Left kidney (tissue), 8 donors: ENCODE measurements around the gene SMCHD1. TPM values are rescaled to one million over a fixed set of nuclear protein-coding genes. Genes with fewer than 3 reads are reported as not detected.

Experiments used
- DNase-seq: peaks from one replicate; pipeline ENCODE4 v3.0.0-alpha.2; 2013
- long read RNA-seq, 8 donors: transcript quantifications; one replicate each; lab custom pipeline, GENCODE V29; 2026
- polyA plus RNA-seq: library from polyadenylated mRNA; unstranded; fragments of 120-200 nt; gene quantifications from one replicate; pipeline ENCODE4 v1.2.1, GENCODE V29; 2013; ENCODE audit not compliant: insufficient read length

SMCHD1 gene
- 90.7 TPM for polyA plus RNA-seq
- long read RNA-seq, donor 1, partial matches to known transcripts, result 25 of 25 reads
- long read RNA-seq, donor 1, other reads (novel, unspliced or antisense), result 0 of 25 reads
- long read RNA-seq, donor 2, partial matches to known transcripts, result 16 of 16 reads
- long read RNA-seq, donor 2, other reads (novel, unspliced or antisense), result 0 of 16 reads
- long read RNA-seq, donor 3, partial matches to known transcripts, result 32 of 32 reads
- long read RNA-seq, donor 3, other reads (novel, unspliced or antisense), result 0 of 32 reads
- long read RNA-seq, donor 4, result 0 reads
- long read RNA-seq, donor 5, partial matches to known transcripts, result 28 of 29 reads
- long read RNA-seq, donor 5, other reads (novel, unspliced or antisense), result 0 of 29 reads
- long read RNA-seq, donor 6, partial matches to known transcripts, result 7 of 7 reads
- long read RNA-seq, donor 6, other reads (novel, unspliced or antisense), result 0 of 7 reads
- long read RNA-seq, donor 7, full-length matches to known transcripts, result 2 of 23 reads
- long read RNA-seq, donor 7, partial matches to known transcripts, result 21 of 23 reads
- long read RNA-seq, donor 7, other reads (novel, unspliced or antisense), result 0 of 23 reads
- long read RNA-seq, donor 8, full-length matches to known transcripts, result 3 of 3 reads
- long read RNA-seq, donor 8, partial matches to known transcripts, result 0 of 3 reads
- long read RNA-seq, donor 8, other reads (novel, unspliced or antisense), result 0 of 3 reads

DNA sequence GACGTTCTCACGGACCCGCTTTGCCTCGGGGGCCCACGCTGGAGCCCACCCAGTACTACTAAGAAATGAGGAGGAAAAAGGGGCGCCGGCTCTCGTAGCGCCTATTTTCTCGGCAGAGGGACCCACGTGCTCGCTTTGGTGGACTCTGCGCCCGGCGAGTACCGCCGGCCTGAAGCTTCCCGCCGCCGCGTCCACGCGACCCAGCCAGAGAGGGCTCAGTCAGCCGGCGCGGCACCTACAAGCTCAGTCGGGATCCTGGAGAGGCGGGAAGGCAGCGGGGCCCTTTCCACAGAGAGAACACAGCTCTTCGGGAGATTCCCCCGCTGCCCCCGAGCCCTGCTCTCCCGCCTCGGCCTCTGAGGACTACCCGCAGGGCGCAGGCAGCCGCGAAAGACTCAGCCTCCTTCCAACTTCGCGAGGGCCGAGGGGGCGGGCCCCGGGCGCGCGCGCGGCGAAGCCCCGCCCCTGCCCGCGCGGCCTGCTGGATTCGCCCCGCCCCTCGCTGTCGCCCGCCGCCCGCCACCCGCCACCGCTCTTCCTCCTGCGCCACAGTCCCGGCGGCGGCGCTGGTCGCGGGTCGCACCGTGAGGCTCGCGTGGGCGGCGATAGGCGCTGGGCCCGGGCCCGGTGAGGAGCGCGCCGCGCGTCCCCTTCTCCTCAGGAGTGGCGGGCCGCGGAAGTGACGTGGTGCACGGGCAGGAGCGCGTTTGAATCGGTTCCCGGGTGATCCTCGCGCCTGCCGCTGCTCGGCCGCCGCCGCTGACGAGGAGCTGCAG lies at the start of gene SMCHD1:
Gene SMCHD1 (plus strand): TSS at position 549 of the 776 bp plus-strand sequence. CDS start 350 bp downstream, outside the sequence.
- DNase-seq, result peak; percentile 75

DNA sequence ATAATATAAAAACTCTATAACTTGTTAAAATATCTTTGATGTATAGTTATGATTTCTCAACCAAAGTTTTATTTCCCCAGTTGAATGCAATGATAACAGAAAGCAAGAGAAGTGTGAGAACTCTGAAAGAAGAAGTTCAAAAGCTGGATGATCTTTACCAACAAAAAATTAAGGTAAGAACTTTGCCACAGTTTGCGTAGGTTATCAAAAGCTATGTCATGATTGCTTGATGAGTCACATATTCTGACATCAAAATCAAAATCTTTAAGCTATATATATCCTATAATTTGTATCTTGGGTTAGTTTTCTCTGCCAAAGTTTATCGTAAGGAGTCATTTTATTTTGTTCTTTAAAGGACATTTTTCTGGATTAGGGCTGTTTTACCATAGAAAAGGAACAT lies 49.2 kb upstream of the SMCHD1 start:
- no peak for DNase-seq

DNA sequence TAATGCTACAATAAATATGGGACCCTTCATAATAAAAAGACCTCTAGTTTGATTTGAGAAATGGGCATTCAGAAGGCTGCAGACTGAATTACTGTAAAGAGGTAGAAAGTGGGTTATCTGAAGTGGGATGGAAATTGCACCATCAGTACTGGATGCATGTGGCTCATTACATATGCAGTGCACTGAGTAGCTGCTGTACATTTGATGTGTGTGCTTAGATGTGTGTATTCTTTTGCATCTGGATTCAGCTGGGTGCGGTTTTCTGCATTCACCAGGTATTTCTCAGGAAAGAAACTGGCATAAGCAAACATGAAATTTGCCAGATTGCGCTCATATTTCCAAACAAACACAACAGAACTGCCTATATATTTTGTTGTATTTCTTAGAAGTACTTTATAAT lies 45.9 kb upstream of the SMCHD1 start:
- no peak for DNase-seq

DNA sequence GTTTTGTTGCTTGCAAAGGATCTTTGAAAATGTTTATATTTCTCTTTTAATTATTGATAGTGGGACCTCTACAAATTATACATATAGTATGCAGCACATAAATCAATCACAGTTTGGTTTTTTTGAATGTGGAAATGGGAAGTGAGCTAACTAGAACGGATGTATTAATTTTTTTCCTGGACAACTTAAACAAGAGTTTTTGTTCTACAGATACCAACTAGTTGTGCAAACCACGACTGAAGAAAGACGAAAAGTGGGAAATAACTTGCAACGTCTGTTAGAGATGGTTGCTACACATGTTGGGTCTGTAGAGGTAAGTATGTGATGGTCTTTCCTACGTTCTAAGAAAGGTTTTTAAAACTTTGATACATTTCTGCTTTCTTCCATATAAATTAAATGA lies 45.0 kb upstream of the SMCHD1 start:
- DNase-seq, result no peak

DNA sequence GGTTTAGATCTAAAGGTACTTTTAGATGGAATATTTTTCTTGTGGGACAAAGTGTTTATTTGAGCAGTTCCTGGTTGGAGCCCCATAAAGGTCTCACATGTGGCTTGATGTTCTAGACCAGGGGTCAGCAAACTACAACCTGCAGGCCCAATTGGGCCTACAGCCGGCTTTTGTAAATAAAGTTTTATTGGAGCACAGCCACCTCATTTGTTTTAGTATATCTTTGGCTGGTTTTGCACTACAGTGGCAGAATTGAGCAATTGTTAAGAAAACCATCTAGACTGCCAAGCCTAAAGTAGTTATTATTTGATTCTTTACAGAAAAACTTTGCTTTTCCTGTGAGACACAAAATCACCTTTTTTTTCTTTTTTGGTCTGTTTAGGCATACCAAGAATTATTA lies 42.5 kb upstream of the SMCHD1 start:
- DNase-seq, result no peak

DNA sequence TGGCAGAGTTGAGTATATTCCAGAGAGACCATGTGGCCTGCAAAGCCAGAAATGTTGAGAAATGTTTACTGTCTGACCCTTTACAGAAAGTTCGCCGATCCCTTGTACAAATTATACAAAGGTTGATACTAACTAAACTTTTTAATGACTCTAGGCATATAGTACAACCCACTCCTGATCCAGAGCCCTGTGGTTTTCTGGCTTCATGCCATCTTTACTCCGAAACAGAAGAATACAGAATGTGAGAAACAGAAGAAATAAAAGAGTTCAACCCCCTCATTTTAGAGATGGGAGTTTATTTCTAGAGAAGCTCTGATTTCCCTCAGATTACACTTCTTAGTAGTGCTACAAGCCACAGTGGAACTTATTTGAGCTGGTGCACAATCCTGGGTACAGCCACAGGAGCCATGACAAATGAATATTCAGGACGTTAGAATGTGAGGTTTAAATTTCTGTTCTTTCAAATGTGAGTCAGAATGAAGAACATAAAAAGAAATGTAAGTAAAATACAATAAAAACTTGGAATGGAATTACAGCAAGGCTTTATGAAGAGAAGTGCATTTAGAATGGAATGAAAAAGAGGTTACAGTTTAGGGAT lies 38.0 kb upstream of the SMCHD1 start:
- no peak for DNase-seq

DNA sequence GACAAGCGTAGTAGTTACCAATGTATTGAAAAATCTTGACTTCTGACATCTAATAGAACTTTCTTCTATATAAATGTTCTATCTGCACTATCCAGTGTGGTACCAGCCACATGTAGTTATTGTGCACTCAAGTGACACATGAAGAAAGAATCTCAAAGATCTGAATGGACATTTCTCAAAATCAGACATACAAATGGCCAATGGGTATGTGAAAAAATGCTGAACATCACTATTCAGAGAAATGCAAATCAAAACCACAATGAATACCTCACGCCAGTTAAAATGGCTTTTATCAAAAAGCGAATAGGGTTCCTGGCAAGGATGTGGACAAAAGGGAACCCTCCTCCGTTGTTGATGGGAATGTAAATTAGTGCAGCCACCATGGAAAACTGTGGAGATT lies 37.5 kb upstream of the SMCHD1 start:
- DNase-seq, result no peak

DNA sequence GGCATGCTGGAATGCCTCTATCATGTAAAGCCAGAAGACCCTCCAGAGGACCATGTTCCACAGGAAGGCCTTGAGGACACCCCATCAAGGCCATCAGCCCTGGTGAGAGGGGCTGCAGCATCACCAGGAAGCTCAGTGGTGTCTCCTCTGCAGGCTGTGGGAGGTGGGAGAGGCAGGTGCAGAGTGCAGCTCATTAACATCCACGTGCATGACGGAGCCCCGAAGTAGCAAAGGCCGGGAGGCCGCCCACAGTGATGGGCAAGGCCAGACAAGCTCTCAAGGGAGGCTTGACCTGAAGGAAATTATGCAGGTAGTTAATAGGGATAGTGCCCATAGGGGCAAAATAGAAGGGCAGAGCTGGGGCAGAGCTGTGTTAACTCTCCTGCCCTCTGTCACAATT lies 30.3 kb upstream of the SMCHD1 start:
- no peak for DNase-seq

DNA sequence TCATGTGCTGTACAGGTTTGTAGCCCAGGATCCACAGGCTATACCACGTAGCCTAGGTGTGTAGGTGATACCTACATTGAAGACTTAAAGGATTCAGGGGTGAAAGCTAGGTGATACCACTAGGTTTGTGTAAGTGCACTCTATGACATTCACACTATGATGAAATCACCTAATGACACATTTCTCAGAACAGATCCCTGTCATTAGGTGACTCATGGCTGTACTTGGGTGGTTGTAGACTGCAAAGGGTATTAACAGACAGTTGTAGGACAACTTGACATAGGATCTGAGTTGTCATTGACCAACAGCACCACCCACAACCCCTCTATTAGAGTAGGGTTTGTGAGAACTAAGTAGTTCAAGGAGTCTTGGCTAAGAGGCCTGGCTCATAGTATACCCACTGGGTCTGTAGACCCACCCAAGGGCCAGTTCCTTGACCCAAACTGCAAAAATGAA lies 27.7 kb upstream of the SMCHD1 start:
- DNase-seq, result no peak

DNA sequence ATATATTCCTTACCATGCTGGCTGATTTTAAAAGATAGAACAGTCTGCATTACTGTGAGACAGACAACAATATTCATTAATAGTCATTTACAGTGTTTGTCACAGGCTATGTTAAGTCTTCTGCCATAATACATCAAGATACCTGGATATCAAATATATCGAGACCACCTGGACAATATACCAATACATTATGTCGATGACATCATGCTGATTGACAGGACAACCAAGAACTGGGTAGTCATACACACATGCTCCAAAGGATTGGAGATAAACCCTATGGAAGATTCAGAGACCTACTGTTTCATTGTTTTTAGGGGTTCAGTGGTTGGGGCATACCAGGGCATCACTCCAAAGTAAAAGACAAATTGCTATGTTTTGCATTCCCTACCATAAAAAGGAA lies 26.5 kb upstream of the SMCHD1 start:
- DNase-seq, result no peak

DNA sequence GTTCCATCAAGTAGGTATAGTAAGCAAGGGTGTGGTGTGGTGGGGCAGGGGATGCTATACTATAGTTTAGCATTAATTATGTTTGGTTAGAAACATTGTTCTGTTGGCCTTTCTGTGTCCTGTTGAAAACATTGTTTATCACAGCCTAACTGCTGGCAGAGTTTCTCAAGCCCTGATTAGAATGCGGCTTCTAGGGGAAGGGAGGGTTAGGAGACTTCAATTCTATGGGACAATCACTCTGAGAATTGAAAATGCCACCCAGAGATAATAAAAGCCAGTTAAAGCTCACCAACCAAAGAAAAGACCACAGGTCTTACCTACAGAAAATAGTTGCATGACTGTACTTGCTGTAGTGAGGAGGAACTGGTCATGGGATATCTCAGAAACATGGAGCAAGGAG lies 19.9 kb upstream of the SMCHD1 start:
- DNase-seq, result no peak

DNA sequence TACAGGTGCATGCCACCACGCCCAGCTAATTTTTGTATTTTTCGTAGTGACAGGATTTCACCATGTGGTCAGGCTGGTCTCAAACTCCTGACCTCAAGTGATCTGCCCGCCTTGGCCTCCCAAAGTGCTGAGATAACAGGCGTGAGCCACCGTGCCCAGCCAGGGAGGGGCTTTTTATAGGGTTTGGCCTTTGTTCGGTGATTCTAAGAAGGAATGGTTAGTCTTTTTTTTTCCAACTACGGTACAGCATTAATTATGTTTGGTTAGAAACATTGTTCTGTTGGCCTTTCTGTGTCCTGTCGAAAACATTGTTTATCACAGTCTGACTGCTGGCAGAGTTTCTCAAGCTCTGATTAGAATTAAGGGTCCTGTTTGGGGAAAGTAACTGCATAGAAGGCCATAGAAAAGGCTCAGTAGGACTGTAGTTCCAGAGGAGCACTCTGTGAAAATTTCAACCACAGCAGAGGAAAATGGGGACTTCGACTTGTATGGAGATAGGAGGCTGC lies 19.3 kb upstream of the SMCHD1 start:
- peak; percentile 32 for DNase-seq

DNA sequence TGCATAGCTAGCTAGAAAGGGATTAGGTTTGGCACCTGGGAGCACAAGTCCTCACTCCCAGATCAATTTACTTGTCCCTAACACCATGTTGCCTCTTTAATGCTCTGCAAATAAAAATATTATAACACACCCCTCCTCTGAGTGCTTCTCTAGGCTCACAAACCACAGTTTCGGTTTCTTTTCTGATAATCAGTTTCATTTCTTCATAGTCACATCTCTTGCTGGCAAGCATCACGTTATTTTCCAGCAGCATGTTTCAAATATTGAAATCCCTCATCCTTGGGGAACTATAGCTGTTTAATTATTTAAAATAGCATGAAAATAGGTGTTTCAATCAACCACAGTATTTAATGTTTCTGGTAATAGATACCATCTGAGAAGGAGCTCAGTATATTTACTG lies 13.9 kb upstream of the SMCHD1 start:
- DNase-seq, result no peak

DNA sequence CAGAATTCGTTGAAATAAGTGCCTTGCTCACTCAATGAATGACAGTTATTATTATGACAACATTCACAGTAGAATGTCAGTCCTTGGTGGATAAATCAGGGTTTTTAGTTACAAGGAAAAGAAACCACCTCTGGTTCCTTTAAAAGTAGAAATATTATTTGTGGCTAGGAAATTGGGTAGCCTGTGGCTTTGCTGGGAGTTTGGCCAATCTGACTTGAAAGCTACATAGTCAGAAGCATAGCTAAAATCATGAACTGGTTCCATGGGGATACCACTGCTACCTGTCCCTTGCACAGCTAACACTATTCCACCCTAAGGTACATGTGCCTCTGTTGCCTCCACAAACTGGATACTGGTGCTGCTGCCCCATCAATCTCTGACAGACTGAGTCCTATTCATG lies 12.8 kb upstream of the SMCHD1 start:
- DNase-seq, result no peak

DNA sequence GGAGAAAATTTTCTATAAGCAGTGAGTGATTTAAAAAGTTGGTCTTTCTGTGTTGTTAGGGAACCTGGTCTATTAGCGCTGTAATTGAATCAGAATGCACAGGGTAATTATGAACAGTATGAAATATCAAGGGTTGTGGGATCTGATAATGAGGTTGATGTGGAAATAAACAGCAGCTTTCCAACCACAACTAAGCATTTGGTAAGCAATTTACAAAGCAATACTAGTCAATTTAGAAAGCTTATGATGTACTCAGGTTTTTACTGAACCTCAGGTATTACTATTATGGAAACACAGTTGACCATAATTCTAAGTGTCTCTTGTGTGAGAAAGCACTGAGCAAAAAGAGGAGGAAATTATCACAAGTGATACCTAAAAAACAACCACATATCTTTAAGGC lies 11.0 kb upstream of the SMCHD1 start:
- no peak for DNase-seq

DNA sequence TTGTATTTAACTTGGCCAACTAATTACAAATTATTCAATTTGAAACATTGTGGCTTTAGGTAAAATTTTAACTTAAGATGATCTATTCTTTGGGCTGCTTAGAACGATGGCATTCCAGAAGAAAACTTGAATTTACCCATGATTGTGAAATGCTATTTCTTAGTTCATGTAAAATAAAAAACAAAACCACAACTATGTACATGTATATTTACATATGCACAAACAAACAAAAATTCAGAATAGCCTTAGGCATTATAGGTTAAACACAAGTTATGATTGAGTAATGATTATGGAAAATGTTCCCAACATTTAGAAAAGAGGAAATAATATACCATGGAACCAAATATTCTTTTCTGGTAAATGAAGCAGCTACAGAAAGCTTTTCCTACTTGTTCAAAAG lies 3.5 kb upstream of the SMCHD1 start:
- no peak for DNase-seq

DNA sequence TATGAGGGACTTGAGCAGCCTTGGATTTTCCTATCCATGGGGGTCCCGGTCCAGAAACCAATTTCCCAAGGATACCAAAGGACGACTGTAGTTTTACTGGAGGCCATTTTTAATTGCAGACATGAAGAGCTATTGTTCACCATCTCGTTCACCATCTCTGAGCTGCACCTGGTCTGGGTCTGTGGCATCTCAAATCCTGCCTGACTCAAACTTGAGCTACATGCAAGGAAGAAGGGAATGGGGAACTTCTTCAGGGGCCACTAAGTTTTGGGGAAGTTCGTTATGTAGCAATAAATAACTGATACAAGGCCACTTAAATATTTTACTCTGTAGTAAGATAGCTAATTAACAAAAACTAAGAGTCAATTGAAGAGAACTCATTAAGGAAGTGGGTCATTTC lies 2.1 kb upstream of the SMCHD1 start:
- DNase-seq, result no peak

DNA sequence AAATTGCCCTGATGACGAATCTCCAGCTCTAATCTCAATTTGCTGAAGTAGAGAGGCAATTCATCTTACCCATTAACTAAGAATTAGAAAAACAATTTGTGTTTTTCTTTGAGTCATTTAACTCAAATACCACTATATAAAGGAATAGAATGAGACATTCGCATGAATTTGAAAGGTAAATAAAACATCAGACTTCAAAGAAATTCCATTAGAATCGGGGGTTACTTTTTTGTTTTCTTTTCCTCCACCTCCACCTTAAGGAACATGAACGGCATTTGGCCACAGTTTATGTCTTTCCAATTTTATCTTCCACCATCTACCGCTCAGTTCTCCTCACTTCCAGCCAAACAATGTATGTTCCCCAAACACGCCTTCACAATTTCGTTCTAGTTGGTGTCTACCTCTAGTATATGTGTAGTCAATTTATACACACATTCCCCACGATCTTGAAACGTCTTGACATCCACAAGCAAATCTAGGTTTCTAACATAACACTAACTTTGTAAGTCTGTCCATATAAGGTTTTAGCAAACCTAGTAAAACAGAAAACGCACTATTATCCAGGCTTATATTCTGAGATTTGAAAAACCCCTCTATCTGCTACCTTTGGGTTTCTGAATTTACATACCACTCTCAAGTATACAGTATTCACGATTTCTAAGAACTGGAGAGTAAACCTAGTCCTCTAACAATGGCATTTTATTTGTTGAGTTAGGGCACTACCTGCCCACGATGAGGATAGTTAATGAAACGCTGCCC lies 1.2 kb upstream of the SMCHD1 start:
- DNase-seq, result peak; percentile 45

DNA sequence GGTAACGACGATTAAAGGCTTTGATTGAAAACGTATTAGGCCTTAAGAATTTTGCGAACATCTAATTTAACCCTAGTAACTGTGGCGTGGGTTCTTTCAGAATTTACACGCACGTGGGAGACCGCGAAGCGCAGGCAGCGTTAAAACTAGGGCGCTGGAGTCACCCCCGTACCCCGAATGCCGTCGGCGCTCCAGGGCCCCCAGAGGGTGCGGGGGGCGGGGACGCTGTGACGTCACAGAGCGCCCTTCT lies 673 bp upstream of the SMCHD1 start:
- no peak for DNase-seq

DNA sequence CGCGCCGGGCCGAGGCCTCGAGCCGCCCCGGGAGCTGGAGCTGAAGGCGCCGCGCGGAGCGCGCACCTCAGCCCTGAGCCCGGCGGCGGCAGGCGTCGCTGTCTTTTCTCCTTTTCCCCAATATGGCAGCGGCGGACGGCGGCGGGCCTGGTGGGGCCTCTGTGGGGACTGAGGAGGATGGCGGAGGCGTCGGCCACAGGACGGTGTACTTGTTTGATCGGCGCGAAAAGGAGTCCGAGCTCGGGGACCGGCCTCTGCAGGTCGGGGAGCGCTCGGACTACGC lies 369 bp downstream of the SMCHD1 start:
- no peak for DNase-seq

DNA sequence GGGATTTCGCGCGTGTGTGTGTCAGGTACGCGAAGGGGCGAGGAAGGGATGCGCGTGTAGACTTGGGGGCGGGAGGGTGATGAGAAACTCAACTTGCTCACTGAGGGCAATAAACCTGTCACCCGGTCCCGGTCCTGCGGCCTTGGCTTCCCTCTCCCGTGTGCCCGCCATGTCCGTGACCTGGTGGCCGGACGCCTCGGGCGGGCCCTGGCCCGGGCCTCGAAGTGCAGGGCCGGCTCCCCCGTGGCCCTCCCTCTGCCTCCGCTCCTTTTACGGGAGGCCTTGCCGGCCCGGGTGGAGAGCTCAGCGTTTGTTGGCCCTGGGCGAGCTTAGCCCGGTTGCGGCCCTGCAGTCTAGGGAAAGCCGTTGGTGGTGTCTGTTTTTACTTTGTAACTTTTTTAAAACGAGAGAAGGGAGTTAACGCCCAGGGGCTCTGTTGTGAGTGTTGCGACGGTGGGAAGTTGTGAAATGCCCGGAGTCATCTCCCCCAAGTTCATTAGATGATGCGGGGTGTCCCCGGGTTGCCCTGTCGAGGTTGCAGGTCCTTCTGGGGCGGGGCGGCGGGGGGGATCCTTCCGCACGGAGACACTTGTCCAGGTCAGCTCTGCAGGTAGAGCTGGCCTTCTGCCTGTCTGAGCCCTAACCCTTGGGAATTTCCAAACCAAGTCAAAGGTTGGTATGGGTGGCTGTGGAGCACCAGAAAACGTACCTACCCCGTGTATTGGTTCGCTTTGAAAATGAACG lies 883 bp downstream of the SMCHD1 start:
- peak; percentile 47 for DNase-seq
